NCI-H774 (cell line): Measurements from ENCODE around the gene SYCE1L.
"Not testable (repeated sequence)": the region's sequence is repeated elsewhere in the genome, so short reads cannot be mapped to it uniquely, and the experiment has no call there.

Experiments used
- DNase-seq: peaks from one replicate; lab custom pipeline; 2025; lab: John Stamatoyannopoulos, UW

The SYCE1L gene

GRCh38 chr16:77199211-77199610, at the start of gene SYCE1L:
SYCE1L (plus strand) TSS chr16:77199408; CDS start chr16:77199452, 44 bp downstream.
- DNase-seq: no peak

DNA sequence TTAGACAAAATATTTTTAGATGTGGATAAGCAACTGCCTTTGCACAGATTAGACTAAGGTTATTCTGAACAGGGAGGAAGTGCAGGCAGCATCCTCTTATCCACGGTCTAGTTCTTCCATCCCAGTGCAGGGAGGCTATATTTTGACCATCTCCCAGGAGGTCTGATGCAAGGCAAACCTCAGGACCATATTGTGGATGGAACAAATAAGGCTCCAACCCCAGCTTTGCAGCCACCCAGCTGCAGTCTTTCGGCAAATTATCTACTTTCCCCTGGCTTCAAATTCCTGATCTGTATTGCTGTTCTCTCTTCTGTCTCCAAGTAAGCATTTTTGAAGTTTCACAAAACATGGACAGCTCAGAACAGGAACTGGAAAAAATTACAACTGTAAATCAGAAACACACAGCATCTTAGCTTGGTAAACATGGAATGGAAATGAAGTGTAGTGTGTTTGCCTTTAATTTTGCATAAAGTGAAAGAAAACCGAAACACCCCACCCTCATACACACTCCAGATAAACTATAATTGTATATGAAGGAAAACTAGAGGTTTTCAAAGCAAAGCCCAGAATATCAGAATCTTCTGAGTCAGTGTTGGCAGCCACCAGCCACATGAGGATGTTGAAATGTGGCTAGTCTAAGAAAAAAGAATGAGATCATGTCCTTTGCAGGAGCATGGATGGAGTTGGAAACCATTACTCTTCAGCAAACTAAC, 41.7 kb upstream of the SYCE1L start:
- DNase-seq: no peak

DNA sequence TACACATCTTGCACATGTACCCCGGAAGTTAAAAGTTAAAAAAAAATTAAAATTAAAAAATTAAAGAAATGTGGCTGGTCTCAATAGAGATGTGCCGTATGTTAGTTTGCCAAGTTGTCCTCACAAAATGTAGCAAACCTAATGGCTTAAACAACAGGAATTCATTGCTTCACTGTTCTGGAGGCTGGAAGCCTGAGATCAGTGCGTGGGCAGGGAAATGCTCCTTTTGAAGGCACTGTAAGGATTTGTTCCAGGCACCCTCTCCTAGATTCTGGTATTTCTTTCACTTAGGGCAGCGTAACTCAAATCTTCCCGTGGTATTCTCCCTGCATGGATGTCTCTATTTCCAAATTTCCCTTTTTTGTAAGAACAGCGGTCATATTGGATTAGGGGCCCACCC, 40.9 kb upstream of the SYCE1L start:
- DNase-seq: no peak

DNA sequence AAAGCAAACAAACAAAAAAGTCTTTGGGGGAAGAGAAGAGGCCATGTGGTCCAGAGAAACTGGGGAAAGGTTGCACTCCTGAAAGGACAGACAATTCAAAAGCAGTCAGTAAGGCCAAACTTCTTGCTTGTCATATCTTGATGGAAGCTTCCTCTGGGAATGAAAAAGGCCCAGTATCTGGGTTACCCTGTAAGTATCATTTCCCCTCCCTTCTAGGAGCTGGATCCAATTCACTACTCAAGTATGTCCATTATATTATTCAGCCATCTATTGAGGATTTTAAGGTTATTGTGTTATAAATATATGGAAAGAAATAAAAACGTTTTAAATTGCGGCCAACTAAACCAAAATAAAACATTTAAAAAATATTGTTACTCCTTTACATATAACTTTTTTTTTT, 34.2 kb upstream of the SYCE1L start:
- DNase-seq: no peak

- not testable (repeated sequence) for DNase-seq
Measured at GRCh38 chr16:77165536-77166236, 33.5 kb upstream of the SYCE1L start.

GRCh38 chr16:77166726-77167125, 32.5 kb upstream of the SYCE1L start:
- no peak for DNase-seq

GRCh38 chr16:77168901-77169300, 30.3 kb upstream of the SYCE1L start:
- DNase-seq: no peak

GRCh38 chr16:77169650-77170236, 29.5 kb upstream of the SYCE1L start:
- peak; percentile 2 for DNase-seq

DNA sequence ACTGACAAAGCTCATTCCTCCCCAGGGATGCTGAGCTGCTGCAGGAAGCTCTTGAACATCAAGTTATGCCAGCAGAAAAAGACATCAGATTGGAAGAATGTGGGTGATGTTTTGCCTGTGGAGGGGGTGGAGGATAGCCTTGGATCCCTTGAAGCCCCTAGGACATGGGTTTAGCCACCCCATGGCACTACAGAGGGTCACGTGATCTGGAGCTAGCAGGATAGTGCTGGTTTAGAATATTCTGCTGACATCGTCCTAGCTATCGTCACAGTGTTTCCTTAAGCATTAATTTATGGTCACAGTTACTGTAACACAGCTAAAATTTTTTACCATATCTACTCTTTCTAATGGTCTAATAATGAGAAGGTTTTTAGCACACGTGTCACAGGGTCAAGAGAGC, 28.4 kb upstream of the SYCE1L start:
- no peak for DNase-seq

GRCh38 chr16:77171745-77172635, 27.2 kb upstream of the SYCE1L start:
- peak; percentile 0 for DNase-seq

- no peak for DNase-seq
Measured at GRCh38 chr16:77172951-77173350, 26.3 kb upstream of the SYCE1L start.

DNA sequence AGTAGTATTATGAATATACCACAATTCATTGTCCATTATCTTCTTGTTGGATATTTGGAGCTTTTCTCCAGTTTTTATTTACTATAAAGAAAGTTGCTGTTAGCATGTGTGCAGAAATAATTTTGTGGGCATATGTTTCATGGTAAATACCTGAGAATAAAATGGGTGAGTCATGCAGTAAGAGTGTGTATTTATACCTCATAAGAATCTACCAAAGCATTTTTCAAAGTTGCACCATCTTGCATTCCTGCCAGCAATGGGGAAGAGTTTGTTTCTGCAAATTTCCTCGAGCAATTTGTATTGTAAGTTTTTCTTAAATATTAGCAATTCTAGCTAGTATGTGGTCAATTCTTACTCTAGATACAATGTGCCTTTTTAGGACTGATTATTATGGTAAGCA, 16.1 kb upstream of the SYCE1L start:
- no peak for DNase-seq

DNA sequence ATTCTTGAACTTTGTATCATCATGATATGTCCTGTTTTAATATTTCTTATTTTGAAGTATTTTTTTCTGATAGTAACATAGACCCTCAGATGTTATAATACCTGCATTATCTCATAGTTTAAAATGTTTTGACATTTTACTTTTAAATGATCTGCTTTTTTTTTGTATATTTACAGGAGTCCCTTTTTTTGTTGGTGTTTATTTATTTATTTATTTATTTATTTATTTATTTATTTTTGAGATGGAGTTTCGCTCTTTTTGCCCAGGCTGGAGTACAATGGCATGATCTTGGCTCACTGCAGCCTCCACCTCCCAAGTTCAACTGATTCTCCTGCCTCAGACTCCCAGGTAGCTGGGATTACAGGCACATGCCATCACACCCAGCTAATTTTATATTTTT, 12.9 kb upstream of the SYCE1L start:
- DNase-seq: not testable (repeated sequence)

GRCh38 chr16:77190190-77190477, 9.1 kb upstream of the SYCE1L start:
- no peak for DNase-seq

GRCh38 chr16:77190478-77191258, 8.5 kb upstream of the SYCE1L start, which contains the start of gene MON1B:
MON1B (plus strand) TSS chr16:77191190; CDS start chr16:77191486, 296 bp downstream.
- DNase-seq: peak; percentile 92

DNA sequence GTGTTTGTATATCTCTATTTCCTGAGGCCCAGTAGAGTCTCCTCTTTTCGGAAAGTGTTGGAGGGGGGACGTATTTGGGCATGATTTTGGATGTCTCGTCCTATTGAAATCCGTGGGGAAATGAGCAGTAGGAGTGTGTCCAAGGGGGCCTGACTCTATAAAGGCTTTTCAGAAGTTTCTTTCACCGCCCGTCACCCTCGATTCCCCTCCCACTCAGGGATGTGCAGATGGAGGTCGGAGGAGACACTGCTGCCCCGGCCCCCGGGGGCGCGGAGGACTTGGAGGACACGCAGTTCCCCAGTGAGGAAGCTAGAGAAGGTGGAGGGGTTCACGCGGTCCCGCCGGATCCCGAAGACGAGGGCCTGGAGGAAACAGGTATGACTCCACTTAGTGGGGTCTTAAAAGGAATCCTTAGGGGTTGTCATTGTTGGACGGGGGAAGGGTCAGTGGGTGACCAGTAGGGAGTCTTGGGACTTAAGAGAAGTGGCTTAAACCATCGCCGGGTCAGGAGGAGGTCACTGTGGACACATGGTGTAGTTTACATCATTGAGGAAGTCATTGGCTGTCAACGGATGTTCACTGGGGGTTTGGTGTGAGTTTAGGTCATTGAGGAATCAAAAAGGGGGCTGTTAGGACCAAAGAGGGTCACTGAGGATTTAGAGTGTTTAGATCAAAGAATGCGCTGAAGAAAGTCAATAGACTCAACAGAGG, 7.8 kb upstream of the SYCE1L start:
- no peak for DNase-seq

DNA sequence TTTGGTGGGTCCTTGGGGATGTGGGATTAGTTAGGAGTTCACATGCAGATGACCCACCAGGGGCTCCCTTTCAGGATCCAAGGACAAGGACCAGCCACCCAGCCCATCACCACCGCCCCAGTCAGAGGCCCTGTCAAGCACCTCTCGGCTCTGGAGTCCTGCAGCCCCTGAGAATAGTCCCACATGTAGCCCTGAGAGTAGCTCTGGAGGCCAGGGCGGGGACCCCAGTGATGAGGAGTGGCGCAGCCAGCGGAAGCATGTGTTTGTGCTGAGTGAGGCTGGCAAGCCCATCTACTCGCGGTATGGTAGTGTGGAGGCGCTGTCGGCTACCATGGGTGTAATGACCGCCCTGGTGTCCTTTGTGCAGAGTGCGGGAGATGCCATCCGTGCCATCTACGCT, 5.8 kb upstream of the SYCE1L start:
- DNase-seq: no peak

DNA sequence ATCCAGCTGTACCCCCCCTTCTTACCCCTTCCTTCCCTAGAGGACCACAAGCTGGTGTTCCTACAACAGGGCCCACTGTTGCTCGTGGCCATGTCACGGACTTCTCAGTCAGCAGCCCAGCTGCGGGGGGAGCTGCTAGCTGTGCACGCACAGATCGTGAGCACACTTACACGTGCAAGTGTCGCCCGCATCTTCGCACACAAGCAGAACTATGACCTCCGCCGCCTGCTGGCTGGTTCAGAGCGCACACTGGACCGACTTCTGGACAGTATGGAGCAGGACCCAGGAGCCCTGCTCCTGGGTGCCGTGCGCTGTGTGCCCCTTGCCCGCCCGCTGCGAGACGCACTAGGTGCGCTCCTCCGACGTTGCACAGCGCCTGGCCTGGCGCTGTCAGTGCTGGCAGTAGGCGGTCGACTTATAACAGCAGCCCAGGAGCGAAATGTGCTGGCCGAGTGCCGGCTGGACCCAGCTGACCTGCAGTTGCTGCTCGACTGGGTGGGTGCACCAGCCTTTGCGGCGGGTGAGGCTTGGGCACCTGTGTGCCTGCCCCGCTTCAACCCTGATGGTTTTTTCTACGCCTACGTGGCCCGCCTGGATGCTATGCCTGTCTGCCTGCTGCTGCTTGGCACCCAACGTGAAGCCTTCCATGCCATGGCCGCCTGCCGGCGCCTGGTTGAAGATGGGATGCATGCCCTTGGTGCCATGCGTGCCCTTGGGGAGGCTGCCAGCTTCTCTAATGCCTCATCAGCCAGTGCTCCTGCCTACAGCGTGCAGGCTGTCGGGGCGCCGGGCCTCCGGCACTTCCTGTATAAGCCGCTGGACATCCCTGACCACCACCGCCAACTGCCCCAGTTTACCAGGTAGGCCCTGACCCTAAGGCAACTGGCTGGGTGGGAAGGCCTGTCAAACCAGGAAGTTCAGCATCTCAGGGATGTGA, 4.6 kb upstream of the SYCE1L start:
- DNase-seq: no peak

DNA sequence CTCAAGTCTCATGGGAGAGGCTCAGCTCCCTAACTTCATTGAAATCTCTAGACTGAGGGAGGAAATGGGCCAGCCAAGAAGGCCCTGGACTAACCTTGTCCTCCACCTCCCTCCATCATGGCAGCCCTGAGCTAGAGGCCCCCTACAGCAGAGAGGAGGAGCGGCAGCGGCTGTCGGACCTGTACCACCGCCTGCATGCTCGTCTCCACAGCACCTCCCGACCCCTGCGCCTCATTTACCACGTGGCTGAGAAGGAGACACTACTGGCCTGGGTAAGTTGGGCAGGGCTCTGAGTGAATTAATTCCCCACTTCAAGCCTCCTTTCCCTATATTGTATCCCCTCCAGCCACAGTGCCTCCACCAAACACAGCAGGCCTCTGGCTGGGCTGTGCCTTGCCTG, 3.8 kb upstream of the SYCE1L start:
- DNase-seq: no peak

- no peak for DNase-seq
Measured at GRCh38 chr16:77197747-77198146, 1.5 kb upstream of the SYCE1L start.
